Activated naive CD4-positive, alpha-beta T cell treated with anti-CD3 and anti-CD28 coated beads for 36 hours (primary cell): Measurements from ENCODE around the gene MYDGF. TPM values are rescaled to one million over a fixed set of nuclear protein-coding genes. Genes with fewer than 3 reads are reported as not detected.
A peak's percentile ranks its signal among the peaks of the same experiment; 100 is the strongest.

Experiments
- CTCF ChIA-PET: fragments of 350-600 bp; sonication (Branson Sonifier 250); formaldehyde crosslinking; loops from one replicate; lab custom pipeline; 2021; ENCODE audit warnings: antibody characterized with exemption; lab: Charles Lee
- DNase-seq: peaks from one replicate; pipeline ENCODE4 v3.0.0-alpha.2; 2020
- H3K27ac Mint-ChIP-seq: one replicate; pipeline ENCODE4 v1.8.0; 2021; ENCODE audit warnings: mild to moderate bottlenecking, mixed read lengths
- H3K27me3 Mint-ChIP-seq: one replicate; pipeline ENCODE4 v1.8.0; 2021; ENCODE audit warnings: low read depth, mixed read lengths
- H3K36me3 Mint-ChIP-seq: one replicate; pipeline ENCODE4 v1.8.0; 2021; ENCODE audit warnings: low read depth, mixed read lengths
- H3K4me1 Mint-ChIP-seq: one replicate; pipeline ENCODE4 v1.8.0; 2021; ENCODE audit warnings: low read depth, mixed read lengths
- H3K4me3 Mint-ChIP-seq: one replicate; pipeline ENCODE4 v1.8.0; 2021; ENCODE audit warnings: mild to moderate bottlenecking, moderate library complexity, mixed read lengths
- H3K9me3 Mint-ChIP-seq: one replicate; pipeline ENCODE4 v1.8.0; 2021; ENCODE audit warnings: mixed read lengths
- intact Hi-C: fragments of 100-400 bp; cut with micrococcal nuclease; formaldehyde crosslinking; loops from one replicate; pipeline ENCODE4 v1.15.1; 2023
- total RNA-seq, 2 experiments: library from RNA; stranded (reverse); gene quantifications; one replicate each; pipeline ENCODE4 v1.2.3, GENCODE V29; 2021

The MYDGF gene
- total RNA-seq, 2 experiments from 2014 or later = 43.5 to 45.5 TPM

- Mint-ChIP-seq H3K27ac (no peak overlapping the region), H3K4me3 (no peak overlapping the region), H3K4me1 (no peaks in the 10 kb centered on the region), H3K27me3 (no peaks in the 10 kb centered on the region), H3K36me3 (peaks cover 19% of the 10 kb centered on the region), H3K9me3 (no peaks in the 10 kb centered on the region)
- CTCF ChIA-PET = no interaction called here
- no peak for DNase-seq
- intact Hi-C loops = no loop called here
Observed at GRCh38 chr19:4695224-4695731, 25.1 kb upstream of the MYDGF start.

GRCh38 chr19:4694211-4694987 is 24.3 kb upstream of the MYDGF start:
- CTCF ChIA-PET = no interaction called here
- no peak overlapping the region for H3K4me3 Mint-ChIP-seq
- no peaks in the 10 kb centered on the region for H3K9me3 Mint-ChIP-seq
- intact Hi-C loops = no loop called here
- no peaks in the 10 kb centered on the region for H3K27me3 Mint-ChIP-seq
- H3K36me3 Mint-ChIP-seq = peaks cover 19% of the 10 kb centered on the region
- DNase-seq = no peak
- H3K4me1 Mint-ChIP-seq = no peaks in the 10 kb centered on the region
- no peak overlapping the region for H3K27ac Mint-ChIP-seq

GRCh38 chr19:4693471-4694121 is 23.5 kb upstream of the MYDGF start:
- Mint-ChIP-seq H3K4me3 (no peak overlapping the region), H3K27ac (no peak overlapping the region), H3K4me1 (no peaks in the 10 kb centered on the region), H3K9me3 (no peaks in the 10 kb centered on the region), H3K36me3 (peaks cover 19% of the 10 kb centered on the region), H3K27me3 (no peaks in the 10 kb centered on the region)
- intact Hi-C loops = no loop called here
- CTCF ChIA-PET = no interaction called here
- no peak for DNase-seq

GRCh38 chr19:4693078-4693350 is 22.9 kb upstream of the MYDGF start:
- intact Hi-C loops = no loop called here
- CTCF ChIA-PET = no interaction called here
- H3K4me3 Mint-ChIP-seq = no peak overlapping the region
- no peaks in the 10 kb centered on the region for H3K27me3 Mint-ChIP-seq
- no peaks in the 10 kb centered on the region for H3K9me3 Mint-ChIP-seq
- no peak for DNase-seq
- no peaks in the 10 kb centered on the region for H3K4me1 Mint-ChIP-seq
- peaks cover 19% of the 10 kb centered on the region for H3K36me3 Mint-ChIP-seq
- no peak overlapping the region for H3K27ac Mint-ChIP-seq

- Mint-ChIP-seq H3K9me3 (no peaks in the 10 kb centered on the region), H3K36me3 (peaks cover 19% of the 10 kb centered on the region), H3K27ac (no peak overlapping the region), H3K4me3 (no peak overlapping the region), H3K27me3 (no peaks in the 10 kb centered on the region), H3K4me1 (no peaks in the 10 kb centered on the region)
- intact Hi-C loops = no loop called here
- CTCF ChIA-PET = no interaction called here
- DNase-seq = no peak
Observed at GRCh38 chr19:4692251-4693077, 22.3 kb upstream of the MYDGF start.

GRCh38 chr19:4691373-4691772 is 21.2 kb upstream of the MYDGF start:
- CTCF ChIA-PET = no interaction called here
- H3K27me3 Mint-ChIP-seq = no peaks in the 10 kb centered on the region

GRCh38 chr19:4690361-4690760 is 20.2 kb upstream of the MYDGF start:
- intact Hi-C loops = no loop called here

More at GRCh38 chr19:4691373-4691772, 21.2 kb upstream of the MYDGF start:
- H3K36me3 Mint-ChIP-seq = peaks cover 21% of the 10 kb centered on the region
- no peak for DNase-seq
- H3K4me1 Mint-ChIP-seq = no peaks in the 10 kb centered on the region
- no peak overlapping the region for H3K4me3 Mint-ChIP-seq
- H3K9me3 Mint-ChIP-seq = no peaks in the 10 kb centered on the region
- H3K27ac Mint-ChIP-seq = no peak overlapping the region
- intact Hi-C loops = no loop called here

GRCh38 chr19:4689403-4689802 is 19.3 kb upstream of the MYDGF start:
- Mint-ChIP-seq H3K4me3 (no peak overlapping the region), H3K9me3 (no peaks in the 10 kb centered on the region), H3K4me1 (no peaks in the 10 kb centered on the region), H3K36me3 (peaks cover 19% of the 10 kb centered on the region), H3K27me3 (no peaks in the 10 kb centered on the region), H3K27ac (no peak overlapping the region)
- intact Hi-C loops = no loop called here
- no peak for DNase-seq
- CTCF ChIA-PET = no interaction called here

More at GRCh38 chr19:4690361-4690760, 20.2 kb upstream of the MYDGF start:
- Mint-ChIP-seq H3K4me1 (no peaks in the 10 kb centered on the region), H3K27me3 (no peaks in the 10 kb centered on the region), H3K4me3 (no peak overlapping the region), H3K27ac (no peak overlapping the region), H3K36me3 (peaks cover 19% of the 10 kb centered on the region), H3K9me3 (no peaks in the 10 kb centered on the region)
- CTCF ChIA-PET = no interaction called here
- no peak for DNase-seq

- H3K36me3 Mint-ChIP-seq = peaks cover 16% of the 10 kb centered on the region
- no peaks in the 10 kb centered on the region for H3K4me1 Mint-ChIP-seq
- intact Hi-C loops = no loop called here
- H3K27ac Mint-ChIP-seq = no peak overlapping the region
- no peak overlapping the region for H3K4me3 Mint-ChIP-seq
- CTCF ChIA-PET = interaction anchor here (0.5 kb wide), 1 partner anchor 114 kb away, joined by 3 read pairs; no protein-coding TSS in a partner anchor
- DNase-seq = no peak
- H3K9me3 Mint-ChIP-seq = no peaks in the 10 kb centered on the region
- H3K27me3 Mint-ChIP-seq = no peaks in the 10 kb centered on the region
Observed at GRCh38 chr19:4688587-4688986, 18.4 kb upstream of the MYDGF start.

GRCh38 chr19:4687396-4687795 is 17.3 kb upstream of the MYDGF start:
- Mint-ChIP-seq H3K4me3 (no peak overlapping the region), H3K9me3 (no peaks in the 10 kb centered on the region), H3K27ac (no peak overlapping the region), H3K4me1 (no peaks in the 10 kb centered on the region), H3K36me3 (peaks cover 9% of the 10 kb centered on the region), H3K27me3 (no peaks in the 10 kb centered on the region)
- CTCF ChIA-PET = no interaction called here
- intact Hi-C loops = no loop called here
- no peak for DNase-seq

- peaks cover 7% of the 10 kb centered on the region for H3K36me3 Mint-ChIP-seq
- H3K4me1 Mint-ChIP-seq = no peaks in the 10 kb centered on the region
- H3K4me3 Mint-ChIP-seq = no peak overlapping the region
- intact Hi-C loops = no loop called here
- CTCF ChIA-PET = no interaction called here
- no peak for DNase-seq
- H3K27ac Mint-ChIP-seq = no peak overlapping the region
- no peaks in the 10 kb centered on the region for H3K9me3 Mint-ChIP-seq
- H3K27me3 Mint-ChIP-seq = no peaks in the 10 kb centered on the region
Observed at GRCh38 chr19:4686700-4687099, 16.6 kb upstream of the MYDGF start.

GRCh38 chr19:4684312-4685095 is 14.4 kb upstream of the MYDGF start:
- H3K4me1 Mint-ChIP-seq = no peaks in the 10 kb centered on the region
- intact Hi-C loops = no loop called here
- no peak overlapping the region for H3K4me3 Mint-ChIP-seq
- H3K9me3 Mint-ChIP-seq = no peaks in the 10 kb centered on the region
- CTCF ChIA-PET = no interaction called here
- H3K36me3 Mint-ChIP-seq = peaks cover 9% of the 10 kb centered on the region
- no peaks in the 10 kb centered on the region for H3K27me3 Mint-ChIP-seq
- no peak for DNase-seq
- H3K27ac Mint-ChIP-seq = peak overlapping the region; percentile 41
